ENCODE results near the gene CCL11. TPM values are rescaled to one million over a fixed set of nuclear protein-coding genes. Genes with fewer than 3 reads are reported as not detected.

The CCL11 gene
- total and polyA plus RNA-seq, 2 of the 8 experiments (the other 6 are each of a cell fraction or from before 2014, with no cell fraction given): not detected

- H3K4me3 ChIP-seq (ENCODE audit: extremely low read depth in 1 of 4, insufficient read depth in 2 of 4, low read depth in 3 of 4, low read length in 4 of 4): no peak overlapping the region
- CTCF ChIA-PET (ENCODE audit: partially characterized antibody): interaction anchor here (1.1 to 13.3 kb wide), 5 partner anchors 22 to 97 kb away, joined by 3 to 210 read pairs (median 3); partner anchors contain the start of genes CCL1 and CCL13
- POLR2A ChIA-PET (ENCODE audit: partially characterized antibody): no interaction called here
These were observed 14.5 kb downstream of the CCL11 start for GRCh38 chr17:34299956-34300577.

More at GRCh38 chr17:34299956-34300577, 14.5 kb downstream of the CCL11 start:
- no peak overlapping the region for H4K8ac ChIP-seq (ENCODE audit: extremely low read depth, insufficient read depth, low read length)
- H3K27me3 ChIP-seq (replicated peaks in 1 of 4; ENCODE audit: control insufficient read depth in 3 of 4, extremely low read depth in 1 of 4, insufficient read depth in 3 of 4, low read length in 3 of 4): peaks cover 0 to 6% (median 4%) of the 10 kb centered on the region in 4 experiments; a peak in 4 of 7 replicates
- no peak overlapping the region for H3K4me2 ChIP-seq (ENCODE audit: insufficient read depth in 1 of 2, low read depth in 2 of 2, low read length in 2 of 2)
- H3K4me1 ChIP-seq (replicated peaks in 1 of 4; ENCODE audit: control insufficient read depth in 3 of 4, insufficient read depth in 4 of 4, low read length in 3 of 4): no peaks in the 10 kb centered on the region
- H3K4ac ChIP-seq (replicated peaks; ENCODE audit: insufficient read length, low read depth, low read length): no peak overlapping the region
- H2AFZ ChIP-seq (ENCODE audit: low read length): no peak overlapping the region
- no peak overlapping the region for H4K5ac ChIP-seq (ENCODE audit: insufficient read length, low read depth, low read length)
- DNase-seq (ENCODE audit: low read depth in 1 of 2, low spot score in 2 of 2): no peak
- TF ChIP-seq SUZ12 (IDR thresholded peaks at IDR 0.05; ENCODE audit: low read length) (no peak), CHD1 (IDR thresholded peaks at IDR 0.05; ENCODE audit: low read depth, low read length) (no peak), NANOG (IDR thresholded peaks at IDR 0.05; ENCODE audit: insufficient read depth, low read depth, low read length, poor library complexity, severe bottlenecking) (no peak), TEAD4 (IDR thresholded peaks at IDR 0.05; ENCODE audit: low read depth, low read length) (no peak), CTBP2 (IDR thresholded peaks at IDR 0.05; ENCODE audit: borderline replicate concordance, insufficient read depth, insufficient read length, low read length) (no peak)
- H3K14ac ChIP-seq (ENCODE audit: insufficient read length): no peak overlapping the region
- no peaks in the 10 kb centered on the region for H4K20me1 ChIP-seq (replicated peaks in 1 of 2; ENCODE audit: control insufficient read depth in 1 of 2, insufficient read depth in 2 of 2, low read length in 2 of 2)
- H3K79me1 ChIP-seq (ENCODE audit: low read depth, low read length): no peaks in the 10 kb centered on the region
- H3K9me3 ChIP-seq (ENCODE audit: insufficient read depth in 2 of 2, low read depth in 1 of 2, low read length in 1 of 2): no peaks in the 10 kb centered on the region
- no peaks in the 10 kb centered on the region for H3K36me3 ChIP-seq (ENCODE audit: control insufficient read depth in 2 of 4, insufficient read depth in 4 of 4, low read length in 3 of 4)
- H3K18ac ChIP-seq (ENCODE audit: extremely low read depth, low read length): no peak overlapping the region
- no peak overlapping the region for H2AK5ac ChIP-seq (ENCODE audit: low read depth, low read length)
- no peak overlapping the region for H3K56ac ChIP-seq (replicated peaks; ENCODE audit: insufficient read length, low read depth, low read length)
- H2BK20ac ChIP-seq (ENCODE audit: low read length): no peak overlapping the region
- WGBS, 2 experiments (ENCODE audit: extremely low coverage in 1 of 2, insufficient coverage in 1 of 2, insufficient read length in 1 of 2, insufficient replicate concordance in 2 of 2, low coverage in 1 of 2, low lambda C conversion rate in 2 of 2, missing lambda C conversion rate in 1 of 2): 94% methylated on average over 3 of the region's 3 CpGs; no CpG with 5 or more reads in 1 of the 2 experiments
- no peaks in the 10 kb centered on the region for H3K79me2 ChIP-seq (ENCODE audit: control insufficient read depth in 1 of 2, insufficient read depth in 2 of 2, low read length in 2 of 2)
- no peak overlapping the region for H3K23ac ChIP-seq (ENCODE audit: insufficient read length)
- H2BK15ac ChIP-seq (ENCODE audit: low read length): no peak overlapping the region
- FAIRE-seq: no peak
- H4K91ac ChIP-seq (replicated peaks; ENCODE audit: insufficient read length, low read length): no peak overlapping the region
- no peak overlapping the region for H3K9ac ChIP-seq (replicated peaks in 1 of 4; ENCODE audit: extremely low read depth in 1 of 4, low read depth in 3 of 4, low read length in 3 of 4)
- H2BK5ac ChIP-seq (ENCODE audit: low read depth, low read length): no peak overlapping the region
- no peaks in the 10 kb centered on the region for H3K23me2 ChIP-seq (ENCODE audit: low read depth, low read length)
- H2BK12ac ChIP-seq (ENCODE audit: low read depth, low read length): no peak overlapping the region
- no peak overlapping the region for H2BK120ac ChIP-seq (replicated peaks; ENCODE audit: low read depth, low read length)
- no peak overlapping the region for H3K27ac ChIP-seq (ENCODE audit: low read depth, low read length)
